DND-41 (cell line): Measurements from ENCODE around the gene NELFA.

Source experiments
- ATAC-seq: fragments of 200-7000 bp; cut with Tn5 transposase; 3 replicates; pipeline ENCODE4 v1.9.1; 2021; ENCODE audit warnings: low read depth; ENCODE audit not compliant: insufficient read depth
- DNase-seq: peaks from one replicate; pipeline ENCODE4 v3.0.0-alpha.2; 2020
- H2AFZ ChIP-seq: 2 replicates; pipeline ENCODE4 v1.6.0; 2012; ENCODE audit warnings: low read depth, low read length
- H3K27ac ChIP-seq: 2 replicates; pipeline ENCODE4 v1.5.1; 2012; ENCODE audit warnings: low read length, inconsistent platforms
- H3K27me3 ChIP-seq: fragments of 200-600 bp; sonication (generic); 2 replicates; pipeline ENCODE4 v1.6.0; 2012; ENCODE audit warnings: low read length, mild to moderate bottlenecking, inconsistent platforms; ENCODE audit not compliant: insufficient read depth, poor library complexity
- H3K36me3 ChIP-seq: 2 replicates; pipeline ENCODE4 v1.5.1; 2012; ENCODE audit warnings: low read length, inconsistent platforms; ENCODE audit not compliant: insufficient read depth
- H3K4me1 ChIP-seq: 2 replicates; pipeline ENCODE4 v1.5.1; 2012; ENCODE audit warnings: mild to moderate bottlenecking, low read length; ENCODE audit not compliant: insufficient read depth
- H3K4me2 ChIP-seq: 2 replicates; pipeline ENCODE4 v1.6.0; 2012; ENCODE audit warnings: mild to moderate bottlenecking, moderate library complexity, low read length, inconsistent platforms; ENCODE audit not compliant: insufficient read depth
- H3K4me3 ChIP-seq, 2 experiments: fragments of 200-600 bp in 1 of 2; shearing (Covaris generic) in 1 of 2; 2 replicates each; pipeline ENCODE4 v1.5.1; 2012 to 2016; ENCODE audit warnings: inconsistent platforms in 2 of 2, low read length in 2 of 2, mild to moderate bottlenecking in 2 of 2, low read depth in 1 of 2, moderate library complexity in 1 of 2
- H3K79me2 ChIP-seq: 2 replicates; pipeline ENCODE4 v1.6.0; 2012; ENCODE audit warnings: low read length, inconsistent platforms; ENCODE audit not compliant: insufficient read depth
- H3K9ac ChIP-seq: 2 replicates; pipeline ENCODE4 v1.6.0; 2012; ENCODE audit warnings: low read depth, mild to moderate bottlenecking, inconsistent platforms, low read length, moderate library complexity
- H3K9me3 ChIP-seq: 2 replicates; pipeline ENCODE4 v1.5.1; 2012; ENCODE audit warnings: low read length, moderate library complexity, mild to moderate bottlenecking, inconsistent platforms; ENCODE audit not compliant: insufficient read depth, severe bottlenecking
- H4K20me1 ChIP-seq: 2 replicates; pipeline ENCODE4 v1.6.0; 2012; ENCODE audit warnings: low read length; ENCODE audit not compliant: insufficient read depth
- EZH2 ChIP-seq: IDR thresholded peaks from 3 replicates; pipeline ENCODE4 v1.6.1; 2012; ENCODE audit warnings: borderline replicate concordance, low read depth, mild to moderate bottlenecking, moderate library complexity, low read length, inconsistent platforms; ENCODE audit not compliant: severe bottlenecking
- TF ChIP-seq, protein P1 (sequence below): IDR thresholded peaks from 2 replicates; pipeline ENCODE4 v1.5.1; 2012; ENCODE audit warnings: borderline replicate concordance, low read length, moderate library complexity, mild to moderate bottlenecking; ENCODE audit not compliant: poor library complexity, severe bottlenecking; ENCODE audit errors: extremely low read depth

The NELFA gene

DNA sequence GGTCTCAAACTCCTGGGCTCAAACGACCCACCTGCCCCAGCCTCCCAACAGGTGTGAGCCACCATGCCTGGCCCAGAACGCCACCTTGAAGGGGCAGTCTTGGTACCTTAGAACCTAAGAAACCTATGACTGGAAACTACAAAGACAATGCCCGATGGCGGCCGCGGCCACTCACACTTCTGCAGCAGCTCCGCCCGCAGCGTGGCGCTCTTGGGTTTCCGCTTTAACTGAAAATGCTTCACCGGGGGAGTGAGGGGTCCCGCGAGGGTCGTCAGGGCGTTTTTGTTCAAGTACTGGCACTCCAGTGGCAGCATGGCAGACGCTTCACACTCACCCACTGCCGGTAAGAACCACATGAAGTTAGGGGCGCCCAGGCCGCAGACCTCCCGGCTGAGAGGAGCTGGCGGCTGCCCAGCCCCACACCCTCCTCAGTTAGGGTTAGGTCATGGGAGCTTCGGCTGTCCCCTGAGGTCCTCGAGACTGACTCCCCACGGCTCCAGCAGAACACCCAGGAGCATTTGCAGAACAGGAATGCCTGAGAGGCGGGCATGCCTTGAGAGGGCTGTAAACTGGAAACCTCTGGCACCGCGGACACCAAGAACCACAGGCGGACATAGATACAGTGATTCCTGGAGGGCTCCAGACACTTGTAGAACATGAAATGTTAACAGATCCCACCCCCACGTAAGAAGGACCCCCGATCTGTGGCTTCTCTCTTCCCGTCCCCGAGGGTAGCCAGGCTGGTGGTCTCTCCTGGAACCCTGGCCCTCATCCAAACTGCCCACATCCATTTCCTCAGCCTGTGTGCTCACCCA is 19.0 kb downstream of the NELFA start:
- Histone ChIP-seq H3K36me3 (peaks cover 74% of the 10 kb centered on the region), H3K4me1 (no peaks in the 10 kb centered on the region), H3K27me3 (no peaks in the 10 kb centered on the region), H2AFZ (no peak overlapping the region), H3K4me2 (no peak overlapping the region), H3K79me2 (peaks cover 56% of the 10 kb centered on the region), H3K27ac (no peak overlapping the region), H3K9me3 (no peaks in the 10 kb centered on the region), H3K9ac (no peak overlapping the region), H4K20me1 (peaks cover 75% of the 10 kb centered on the region), H3K4me3 (no peak overlapping the region)
- TF ChIP-seq, protein P1, sequence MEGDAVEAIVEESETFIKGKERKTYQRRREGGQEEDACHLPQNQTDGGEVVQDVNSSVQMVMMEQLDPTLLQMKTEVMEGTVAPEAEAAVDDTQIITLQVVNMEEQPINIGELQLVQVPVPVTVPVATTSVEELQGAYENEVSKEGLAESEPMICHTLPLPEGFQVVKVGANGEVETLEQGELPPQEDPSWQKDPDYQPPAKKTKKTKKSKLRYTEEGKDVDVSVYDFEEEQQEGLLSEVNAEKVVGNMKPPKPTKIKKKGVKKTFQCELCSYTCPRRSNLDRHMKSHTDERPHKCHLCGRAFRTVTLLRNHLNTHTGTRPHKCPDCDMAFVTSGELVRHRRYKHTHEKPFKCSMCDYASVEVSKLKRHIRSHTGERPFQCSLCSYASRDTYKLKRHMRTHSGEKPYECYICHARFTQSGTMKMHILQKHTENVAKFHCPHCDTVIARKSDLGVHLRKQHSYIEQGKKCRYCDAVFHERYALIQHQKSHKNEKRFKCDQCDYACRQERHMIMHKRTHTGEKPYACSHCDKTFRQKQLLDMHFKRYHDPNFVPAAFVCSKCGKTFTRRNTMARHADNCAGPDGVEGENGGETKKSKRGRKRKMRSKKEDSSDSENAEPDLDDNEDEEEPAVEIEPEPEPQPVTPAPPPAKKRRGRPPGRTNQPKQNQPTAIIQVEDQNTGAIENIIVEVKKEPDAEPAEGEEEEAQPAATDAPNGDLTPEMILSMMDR, result no peak
- ATAC-seq (no peak), DNase-seq (no peak)

DNA sequence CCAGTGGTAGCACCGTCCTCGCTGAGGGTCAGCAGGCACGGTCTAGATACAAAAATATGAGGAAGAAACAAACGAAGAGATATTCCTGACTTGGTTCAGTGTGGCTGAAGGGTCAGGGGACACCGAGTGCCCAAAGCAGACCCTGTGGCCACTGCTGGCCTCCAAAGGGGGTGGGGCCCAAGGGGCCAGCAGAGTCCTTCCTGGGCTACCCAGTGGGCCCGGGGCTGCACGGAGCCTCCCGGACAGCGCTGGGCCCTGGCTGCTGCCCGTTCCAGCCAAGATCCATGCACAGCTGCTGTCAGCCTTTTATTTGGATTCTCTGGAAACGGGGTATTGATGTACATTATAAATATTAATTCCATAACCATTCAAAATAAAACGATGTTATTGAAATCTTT is 20.4 kb downstream of the NELFA start:
- H3K4me3 ChIP-seq, result no peak overlapping the region
- no peaks in the 10 kb centered on the region for H3K9me3 ChIP-seq
- no peaks in the 10 kb centered on the region for H3K27me3 ChIP-seq
- H3K9ac ChIP-seq, result no peak overlapping the region
- TF ChIP-seq EZH2, result no peak
- TF ChIP-seq, protein P1, result no peak
- DNase-seq, result no peak
- H3K27ac ChIP-seq, result no peak overlapping the region
- peaks cover 88% of the 10 kb centered on the region for H3K36me3 ChIP-seq
- peaks cover 43% of the 10 kb centered on the region for H3K79me2 ChIP-seq
- no peak overlapping the region for H2AFZ ChIP-seq
- ATAC-seq, result no peak
- peaks cover 84% of the 10 kb centered on the region for H4K20me1 ChIP-seq
- no peaks in the 10 kb centered on the region for H3K4me1 ChIP-seq
- no peak overlapping the region for H3K4me2 ChIP-seq

DNA sequence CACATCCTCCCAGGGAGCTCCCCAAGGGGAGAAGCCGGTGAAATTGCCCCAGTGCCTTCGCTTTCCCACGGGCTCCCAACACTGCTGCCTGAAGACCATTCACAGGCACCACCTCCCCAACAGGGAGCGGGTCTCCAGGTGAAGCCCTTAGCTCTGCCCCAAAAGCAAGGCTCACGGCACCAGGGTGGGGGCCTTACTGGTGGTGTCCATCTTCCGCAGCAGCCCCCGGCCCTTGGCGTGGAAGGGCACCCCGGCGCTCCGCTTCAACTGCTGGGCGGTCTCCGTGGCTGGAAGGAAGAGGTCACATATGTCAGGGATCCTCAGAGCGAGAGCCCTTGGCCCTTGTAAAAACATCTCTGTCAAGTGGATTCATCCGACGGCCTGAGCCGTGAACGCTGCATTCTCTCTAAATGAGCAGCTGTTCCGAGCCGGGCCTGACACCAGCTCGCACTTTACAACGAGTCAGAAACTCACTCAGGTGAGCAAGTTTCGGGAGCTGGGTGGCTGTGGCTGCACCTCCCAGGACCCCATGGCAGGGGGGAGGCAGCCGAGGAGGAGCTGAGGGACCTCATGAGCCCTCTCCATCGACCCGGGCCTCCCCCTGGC is 20.9 kb downstream of the NELFA start:
- no peak for DNase-seq
- TF ChIP-seq EZH2, result no peak
- TF ChIP-seq, protein P1, result no peak
- H4K20me1 ChIP-seq, result peaks cover 82% of the 10 kb centered on the region
- H3K4me1 ChIP-seq, result no peaks in the 10 kb centered on the region
- H3K27me3 ChIP-seq, result no peaks in the 10 kb centered on the region
- no peaks in the 10 kb centered on the region for H3K9me3 ChIP-seq
- H3K79me2 ChIP-seq, result peaks cover 38% of the 10 kb centered on the region
- no peak overlapping the region for H3K4me3 ChIP-seq
- H2AFZ ChIP-seq, result no peak overlapping the region
- ATAC-seq, result no peak
- no peak overlapping the region for H3K4me2 ChIP-seq
- H3K9ac ChIP-seq, result no peak overlapping the region
- peaks cover 93% of the 10 kb centered on the region for H3K36me3 ChIP-seq
- no peak overlapping the region for H3K27ac ChIP-seq

DNA sequence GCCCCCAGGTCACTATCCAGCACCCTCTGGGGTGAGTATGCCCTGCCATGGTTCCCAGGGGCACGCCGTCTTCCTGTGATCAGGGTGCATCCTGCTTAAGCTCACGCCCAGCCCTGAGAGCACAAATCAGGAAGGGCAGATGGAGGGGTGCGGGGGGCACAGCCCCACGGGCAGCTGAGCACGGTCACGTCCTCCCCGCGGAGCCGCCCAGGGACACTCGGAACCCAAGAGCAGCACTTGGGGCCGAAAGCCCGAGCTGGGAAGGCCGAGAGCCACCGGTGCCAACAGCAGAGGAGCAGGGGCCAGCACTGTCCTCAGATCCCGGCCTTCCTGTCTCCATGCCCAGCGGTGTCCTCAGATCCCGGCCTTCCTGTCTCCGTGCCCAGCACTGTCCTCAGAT is 21.5 kb downstream of the NELFA start:
- H2AFZ ChIP-seq, result no peak overlapping the region
- no peak for ATAC-seq
- DNase-seq, result no peak
- peaks cover 96% of the 10 kb centered on the region for H3K36me3 ChIP-seq
- no peak overlapping the region for H3K27ac ChIP-seq
- no peak overlapping the region for H3K4me2 ChIP-seq
- TF ChIP-seq, protein P1, result no peak
- TF ChIP-seq EZH2, result no peak
- H3K4me1 ChIP-seq, result no peaks in the 10 kb centered on the region
- H3K27me3 ChIP-seq, result no peaks in the 10 kb centered on the region
- no peaks in the 10 kb centered on the region for H3K9me3 ChIP-seq
- H4K20me1 ChIP-seq, result peaks cover 79% of the 10 kb centered on the region
- no peak overlapping the region for H3K4me3 ChIP-seq
- no peak overlapping the region for H3K9ac ChIP-seq
- H3K79me2 ChIP-seq, result peaks cover 32% of the 10 kb centered on the region
